Mesendoderm (in vitro differentiated cells): ENCODE data around the gene RALGPS1.

Experiments used
- DNase-seq: peaks from one replicate; pipeline ENCODE4 v3.0.0; 2013
- H2AK5ac ChIP-seq: 2 replicates; pipeline ENCODE4 v1.6.1; 2013; ENCODE audit warnings: low read length, inconsistent platforms
- H2BK120ac ChIP-seq: 2 replicates; pipeline ENCODE4 v1.6.1; 2013; ENCODE audit warnings: low read depth, mild to moderate bottlenecking, low read length, moderate library complexity, mixed read lengths
- H2BK15ac ChIP-seq: replicated peaks from 2 replicates; pipeline ENCODE4 v1.6.1; 2013; ENCODE audit warnings: low read depth, mild to moderate bottlenecking, moderate library complexity
- H2BK5ac ChIP-seq: 2 replicates; pipeline ENCODE4 v1.6.1; 2013; ENCODE audit warnings: low read length, inconsistent platforms
- H3K18ac ChIP-seq: 2 replicates; pipeline ENCODE4 v1.6.1; 2013; ENCODE audit warnings: mild to moderate bottlenecking, low read length, mixed read lengths
- H3K23ac ChIP-seq: one replicate; pipeline ENCODE4 v1.6.1; 2013; ENCODE audit warnings: low read length
- H3K27ac ChIP-seq: 2 replicates; pipeline ENCODE4 v1.5.1; 2013; ENCODE audit warnings: low read depth, mild to moderate bottlenecking, inconsistent platforms, low read length, moderate library complexity
- H3K27me3 ChIP-seq: 2 replicates; pipeline ENCODE4 v1.6.1; 2013; ENCODE audit warnings: low read length, control low read depth, mild to moderate bottlenecking, inconsistent platforms; ENCODE audit not compliant: insufficient read depth, poor library complexity
- H3K36me3 ChIP-seq: 2 replicates; pipeline ENCODE4 v1.6.1; 2013; ENCODE audit warnings: low read length, inconsistent platforms; ENCODE audit not compliant: control insufficient read depth, insufficient read depth
- H3K4ac ChIP-seq: one replicate; pipeline ENCODE4 v1.6.1; 2013; ENCODE audit warnings: low read depth, mild to moderate bottlenecking, low read length, moderate library complexity
- H3K4me1 ChIP-seq: 2 replicates; pipeline ENCODE4 v1.6.1; 2013; ENCODE audit warnings: low read depth, low read length, inconsistent platforms; ENCODE audit not compliant: control insufficient read depth
- H3K4me2 ChIP-seq: 2 replicates; pipeline ENCODE4 v1.6.1; 2013; ENCODE audit warnings: low read length
- H3K4me3 ChIP-seq: 2 replicates; pipeline ENCODE4 v1.5.1; 2013; ENCODE audit warnings: mild to moderate bottlenecking, low read length
- H3K56ac ChIP-seq: one replicate; pipeline ENCODE4 v1.6.1; 2013; ENCODE audit warnings: low read length
- H3K79me1 ChIP-seq: 2 replicates; pipeline ENCODE4 v1.6.1; 2013; ENCODE audit warnings: low read length, inconsistent platforms
- H3K79me2 ChIP-seq: 2 replicates; pipeline ENCODE4 v1.6.1; 2013; ENCODE audit warnings: mild to moderate bottlenecking, low read length; ENCODE audit not compliant: control insufficient read depth, insufficient read depth
- H3K9ac ChIP-seq: 2 replicates; pipeline ENCODE4 v1.6.1; 2013; ENCODE audit warnings: low read length, inconsistent platforms
- H4K5ac ChIP-seq: one replicate; pipeline ENCODE4 v1.6.1; 2013; ENCODE audit warnings: low read length
- H4K8ac ChIP-seq: one replicate; pipeline ENCODE4 v1.6.1; 2013; ENCODE audit warnings: low read depth, mild to moderate bottlenecking, control low read depth, low read length, moderate library complexity
- WGBS: extraction: QIAGEN DNeasy Blood & Tissue Kit; methylation state at CpG from one replicate; pipeline ENCODE4 v1.1.7; 2013; ENCODE audit warnings: low lambda C conversion rate, missing lambda C conversion rate; ENCODE audit not compliant: insufficient coverage; ENCODE audit errors: extremely low coverage; 5-methylcytosine and 5-hydroxymethylcytosine counted together

The RALGPS1 gene

DNA sequence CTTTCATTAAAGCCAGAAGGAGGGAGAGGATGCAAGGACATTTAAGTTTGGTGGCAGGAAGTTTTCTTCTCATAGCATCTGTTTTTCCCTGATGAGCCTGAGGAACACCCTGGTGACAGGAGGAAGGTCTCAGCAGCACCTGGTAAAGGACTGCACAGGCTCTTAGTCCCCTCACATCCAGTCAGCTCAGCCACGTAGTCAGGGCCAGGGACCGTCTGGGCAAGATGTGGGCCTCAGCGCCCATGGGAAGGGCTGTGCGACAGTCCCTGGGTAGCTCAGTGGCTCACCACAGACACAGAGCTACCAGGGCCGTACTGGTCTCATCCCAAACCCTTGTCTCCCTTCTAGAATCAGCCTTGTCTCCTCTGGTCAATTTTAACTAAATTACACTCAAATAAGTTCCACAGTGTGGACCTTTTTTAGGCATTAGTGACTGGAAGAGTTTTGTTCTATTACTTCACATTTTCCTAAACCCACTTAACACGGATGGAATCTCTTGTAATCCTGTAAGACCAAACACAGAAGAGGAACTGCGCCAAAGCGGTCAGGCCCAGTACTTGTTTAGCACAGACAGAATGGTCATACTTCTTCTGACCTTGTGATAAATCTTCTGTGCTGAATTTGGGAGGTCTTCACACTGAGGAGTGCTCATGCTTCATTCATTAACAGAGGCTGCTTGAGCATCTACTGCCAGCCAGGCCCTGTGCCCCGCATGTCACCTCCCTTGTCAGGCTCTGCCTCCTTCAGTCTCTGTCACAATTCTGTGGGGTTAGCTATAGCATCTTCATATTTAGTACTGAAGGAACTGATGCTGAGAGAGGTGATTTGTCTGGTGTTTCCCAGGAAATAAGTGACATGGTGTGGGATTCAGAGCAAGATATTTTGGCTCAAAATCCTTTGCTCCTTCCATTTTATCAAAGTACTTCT is 116.5 kb downstream of the RALGPS1 start:
- Histone ChIP-seq H3K27ac (no peak overlapping the region), H2AK5ac (no peak overlapping the region), H3K23ac (no peak overlapping the region), H3K79me2 (no peaks in the 10 kb centered on the region), H3K9ac (no peak overlapping the region), H4K8ac (no peak overlapping the region), H3K27me3 (no peaks in the 10 kb centered on the region), H3K4ac (no peak overlapping the region), H3K36me3 (no peaks in the 10 kb centered on the region), H2BK5ac (no peak overlapping the region), H3K18ac (no peak overlapping the region), H3K56ac (no peak overlapping the region), H3K4me3 (no peak overlapping the region), H2BK120ac (no peak overlapping the region), H4K5ac (no peak overlapping the region), H3K79me1 (no peaks in the 10 kb centered on the region), H2BK15ac (no peak overlapping the region), H3K4me1 (peaks cover 4% of the 10 kb centered on the region), H3K4me2 (no peak overlapping the region)
- no peak for DNase-seq
- WGBS, result no CpG with 5 or more reads among the region's 9 CpGs

DNA sequence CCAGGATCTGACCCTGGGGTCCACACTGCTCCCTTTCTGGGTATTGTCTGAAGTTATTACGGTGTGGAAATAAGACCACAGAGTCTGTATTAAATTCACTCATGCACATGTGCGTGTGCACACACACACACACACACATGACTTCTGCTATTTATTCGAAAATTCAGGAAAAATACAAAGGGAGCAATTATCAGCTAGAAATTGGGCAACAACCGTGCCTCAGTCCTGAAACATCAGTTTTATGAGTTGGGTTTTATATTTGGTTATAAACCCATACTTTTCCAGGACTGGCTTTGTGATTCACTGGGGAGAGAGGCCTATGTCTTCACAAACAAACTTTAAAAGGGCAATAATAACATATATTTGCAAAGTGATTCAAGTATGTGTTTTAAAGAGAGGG is 117.7 kb downstream of the RALGPS1 start:
- H3K4me1 ChIP-seq, result peaks cover 4% of the 10 kb centered on the region
- H3K79me2 ChIP-seq, result no peaks in the 10 kb centered on the region
- H2AK5ac ChIP-seq, result no peak overlapping the region
- H3K56ac ChIP-seq, result no peak overlapping the region
- H4K5ac ChIP-seq, result no peak overlapping the region
- no peak overlapping the region for H2BK120ac ChIP-seq
- H2BK5ac ChIP-seq, result no peak overlapping the region
- H3K18ac ChIP-seq, result no peak overlapping the region
- H2BK15ac ChIP-seq, result no peak overlapping the region
- H3K4ac ChIP-seq, result no peak overlapping the region
- H3K23ac ChIP-seq, result no peak overlapping the region
- no peaks in the 10 kb centered on the region for H3K27me3 ChIP-seq
- H3K79me1 ChIP-seq, result no peaks in the 10 kb centered on the region
- DNase-seq, result no peak
- no CpG with 5 or more reads among the region's 4 CpGs for WGBS
- no peaks in the 10 kb centered on the region for H3K36me3 ChIP-seq
- H3K4me3 ChIP-seq, result no peak overlapping the region
- H3K27ac ChIP-seq, result no peak overlapping the region
- H3K4me2 ChIP-seq, result no peak overlapping the region
- H3K9ac ChIP-seq, result no peak overlapping the region
- H4K8ac ChIP-seq, result no peak overlapping the region

DNA sequence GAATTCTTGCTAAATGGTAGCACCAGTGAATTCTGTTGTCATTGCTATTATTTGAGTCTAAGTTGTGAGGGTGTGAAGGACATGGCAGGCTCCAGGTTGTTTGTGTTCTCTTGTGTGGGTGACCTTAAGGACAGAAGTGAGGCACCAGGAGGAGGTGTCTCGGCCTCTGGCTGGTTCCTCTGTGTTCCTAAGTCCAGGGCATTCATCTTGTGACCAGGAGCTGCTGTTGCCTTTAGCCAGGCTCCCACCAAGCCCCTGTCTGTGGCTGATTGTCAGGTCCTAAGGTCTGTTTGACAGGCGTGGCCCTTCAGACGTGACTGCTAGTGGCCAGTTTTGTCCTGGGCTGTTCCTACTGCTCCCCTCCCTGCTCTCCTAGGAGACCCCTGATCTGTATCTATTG is 118.5 kb downstream of the RALGPS1 start:
- H2BK15ac ChIP-seq, result no peak overlapping the region
- H3K23ac ChIP-seq, result no peak overlapping the region
- no peak overlapping the region for H3K4ac ChIP-seq
- H4K8ac ChIP-seq, result no peak overlapping the region
- DNase-seq, result no peak
- H3K9ac ChIP-seq, result no peak overlapping the region
- H2BK120ac ChIP-seq, result no peak overlapping the region
- no peaks in the 10 kb centered on the region for H3K36me3 ChIP-seq
- H3K4me1 ChIP-seq, result peaks cover under 1% of the 10 kb centered on the region
- no peak overlapping the region for H4K5ac ChIP-seq
- H3K4me2 ChIP-seq, result no peak overlapping the region
- no peak overlapping the region for H3K27ac ChIP-seq
- H3K4me3 ChIP-seq, result no peak overlapping the region
- H3K56ac ChIP-seq, result no peak overlapping the region
- no peaks in the 10 kb centered on the region for H3K79me2 ChIP-seq
- no peak overlapping the region for H2BK5ac ChIP-seq
- no CpG with 5 or more reads among the region's 3 CpGs for WGBS
- H3K18ac ChIP-seq, result no peak overlapping the region
- H3K79me1 ChIP-seq, result no peaks in the 10 kb centered on the region
- no peak overlapping the region for H2AK5ac ChIP-seq
- no peaks in the 10 kb centered on the region for H3K27me3 ChIP-seq

DNA sequence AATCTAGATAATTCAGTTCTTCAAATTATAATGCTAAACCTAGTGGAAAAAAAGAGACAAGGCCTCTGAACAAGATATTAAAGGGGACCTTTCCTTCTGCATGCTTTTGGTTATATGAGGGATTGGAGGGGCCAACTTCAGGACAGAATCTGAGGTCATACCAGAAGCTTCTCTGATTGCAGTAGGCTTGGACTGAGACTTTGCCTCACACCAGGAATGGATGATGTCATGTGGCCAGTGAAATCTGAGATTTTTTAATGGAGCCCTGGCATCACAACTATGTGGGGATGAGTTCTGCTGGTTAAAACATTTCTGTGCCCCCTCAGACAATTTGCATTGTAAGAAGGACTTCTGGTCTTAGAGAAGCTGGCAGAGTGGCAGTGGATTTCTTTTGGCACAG is 119.2 kb downstream of the RALGPS1 start:
- no peak for DNase-seq
- H4K8ac ChIP-seq, result no peak overlapping the region
- H3K4ac ChIP-seq, result no peak overlapping the region

DNA sequence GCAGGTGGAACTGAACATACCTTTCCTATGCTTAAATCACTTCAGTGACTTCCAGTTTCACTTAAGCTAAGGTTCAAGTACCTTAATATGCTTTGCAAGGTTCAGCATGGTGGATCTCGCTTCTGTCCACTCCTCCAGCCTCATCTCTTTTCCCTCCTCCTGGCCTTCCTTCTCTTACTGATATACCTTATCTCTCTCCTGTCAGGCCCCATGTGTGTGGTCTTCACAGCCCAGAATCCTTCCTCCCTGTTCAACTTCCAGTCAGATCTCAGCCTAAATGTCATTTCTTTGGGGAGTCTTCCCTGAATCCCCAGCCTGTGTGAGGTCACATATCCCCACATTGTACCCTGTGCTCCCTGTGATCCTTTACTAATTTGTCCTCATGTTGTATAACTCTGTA is 120.1 kb downstream of the RALGPS1 start:
- Histone ChIP-seq H3K4me3 (no peak overlapping the region), H3K23ac (no peak overlapping the region), H4K5ac (no peak overlapping the region), H4K8ac (no peak overlapping the region), H3K27ac (no peak overlapping the region), H3K9ac (no peak overlapping the region), H2BK120ac (no peak overlapping the region), H3K18ac (no peak overlapping the region), H2BK15ac (no peak overlapping the region), H3K4ac (no peak overlapping the region), H3K4me1 (no peaks in the 10 kb centered on the region), H3K36me3 (no peaks in the 10 kb centered on the region), H3K56ac (no peak overlapping the region), H2AK5ac (no peak overlapping the region), H3K79me2 (no peaks in the 10 kb centered on the region), H2BK5ac (no peak overlapping the region), H3K4me2 (no peak overlapping the region), H3K27me3 (no peaks in the 10 kb centered on the region), H3K79me1 (no peaks in the 10 kb centered on the region)
- WGBS, result no CpG with 5 or more reads among the region's 1 CpG
- no peak for DNase-seq

More for the DNA sequence above, 119.2 kb downstream of the RALGPS1 start:
- Histone ChIP-seq H3K18ac (no peak overlapping the region), H3K4me3 (no peak overlapping the region), H3K4me2 (no peak overlapping the region), H3K4me1 (no peaks in the 10 kb centered on the region), H3K79me1 (no peaks in the 10 kb centered on the region), H4K5ac (no peak overlapping the region), H3K27ac (no peak overlapping the region), H3K79me2 (no peaks in the 10 kb centered on the region), H2BK5ac (no peak overlapping the region), H3K9ac (no peak overlapping the region), H3K27me3 (no peaks in the 10 kb centered on the region), H2BK120ac (no peak overlapping the region), H3K23ac (no peak overlapping the region), H2BK15ac (no peak overlapping the region), H2AK5ac (no peak overlapping the region), H3K36me3 (no peaks in the 10 kb centered on the region), H3K56ac (no peak overlapping the region)

DNA sequence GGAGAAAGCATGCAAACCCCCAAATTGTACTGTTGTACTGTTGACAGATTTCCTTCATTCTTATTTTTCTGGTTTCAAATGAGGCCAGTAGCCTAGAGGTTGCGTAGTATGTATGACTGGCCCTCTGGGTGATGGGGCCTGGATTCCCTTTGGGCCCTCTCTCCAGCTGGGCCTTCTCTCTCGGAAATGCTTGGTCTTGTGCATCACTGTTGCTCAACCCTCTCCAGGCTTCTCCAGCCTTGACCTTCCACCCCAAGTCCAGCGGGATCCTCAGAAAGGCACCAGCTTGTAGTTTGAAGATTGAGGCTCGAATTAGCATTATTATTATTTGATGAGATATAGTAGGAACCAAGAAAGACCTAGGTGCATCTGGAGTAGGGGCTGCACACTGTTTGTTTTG is 120.8 kb downstream of the RALGPS1 start:
- H3K27me3 ChIP-seq, result no peaks in the 10 kb centered on the region
- H3K23ac ChIP-seq, result no peak overlapping the region
- H2BK120ac ChIP-seq, result no peak overlapping the region
- no peak overlapping the region for H2BK15ac ChIP-seq
- H3K4me2 ChIP-seq, result no peak overlapping the region
- H2BK5ac ChIP-seq, result no peak overlapping the region
- H2AK5ac ChIP-seq, result no peak overlapping the region
- WGBS, result no CpG with 5 or more reads among the region's 4 CpGs
- H3K4me1 ChIP-seq, result no peaks in the 10 kb centered on the region
- no peak overlapping the region for H4K5ac ChIP-seq
- no peaks in the 10 kb centered on the region for H3K36me3 ChIP-seq
- no peaks in the 10 kb centered on the region for H3K79me1 ChIP-seq
- DNase-seq, result no peak
- no peaks in the 10 kb centered on the region for H3K79me2 ChIP-seq
- H3K27ac ChIP-seq, result no peak overlapping the region
- no peak overlapping the region for H3K56ac ChIP-seq
- no peak overlapping the region for H3K9ac ChIP-seq
- H4K8ac ChIP-seq, result no peak overlapping the region
- no peak overlapping the region for H3K18ac ChIP-seq
- no peak overlapping the region for H3K4ac ChIP-seq
- H3K4me3 ChIP-seq, result no peak overlapping the region
